GM12878 (cell line): ENCODE results near the gene CYP46A1. TPM values are rescaled to one million over a fixed set of nuclear protein-coding genes. Genes with fewer than 3 reads are reported as not detected.

Experiments
- ATAC-seq: fragments of 200-7000 bp; cut with Tn5 transposase; 3 replicates; pipeline ENCODE4 v1.9.1; 2020; ENCODE audit warnings: mild to moderate bottlenecking, moderate library complexity
- BruUV-seq: library from RNA; stranded (reverse); fragments of 400-500 nt; replicated peaks from 2 replicates; lab custom pipeline; 2021; lab: Mats Ljungman, UMichigan
- CTCF ChIA-PET: fragments of 300-600 bp; sonication (Branson Sonifier 250); formaldehyde crosslinking; extraction: SDS; loops from one replicate; lab custom pipeline; 2021; ENCODE audit warnings: inconsistent platforms; lab: Yijun Ruan, JAX
- POLR2A ChIA-PET: fragments of 350-600 bp; formaldehyde crosslinking; extraction: SDS; loops from one replicate; lab custom pipeline; 2021; ENCODE audit warnings: inconsistent platforms; lab: Charles Lee
- RAD21 ChIA-PET: fragments of 300-600 bp; sonication (Branson Sonifier 250); formaldehyde crosslinking; loops from one replicate; lab custom pipeline; 2023; ENCODE audit warnings: antibody characterized with exemption; ENCODE audit not compliant: unreplicated experiment; lab: Charles Lee
- SMC1A ChIA-PET: fragments of 300-600 bp; sonication (Branson Sonifier 250); formaldehyde crosslinking; loops from one replicate; lab custom pipeline; 2023; ENCODE audit not compliant: unreplicated experiment, uncharacterized antibody; lab: Charles Lee
- DNase-seq: peaks from one replicate; pipeline ENCODE4 v3.0.0-alpha.2; 2011; ENCODE audit warnings: low read depth, low spot score
- FAIRE-seq: peaks from 3 replicates; lab custom pipeline; 2011; peaks lifted over from hg19 to GRCh38; lab: Jason Lieb, UNC
- H2AFZ ChIP-seq: 2 replicates; pipeline ENCODE4 v1.6.0; 2011; ENCODE audit warnings: low read depth, low read length, control low read depth; ENCODE audit not compliant: control insufficient read depth
- H3K27ac ChIP-seq: 2 replicates; pipeline ENCODE4 v1.5.1; 2011; ENCODE audit warnings: control low read depth; ENCODE audit not compliant: control insufficient read depth, insufficient read depth
- H3K27me3 ChIP-seq, 2 experiments: replicated peaks in 1 of 2; 2 replicates each; pipeline versions ENCODE4 v1.6.0 to v1.6.1; 2011; ENCODE audit warnings: low read length in 1 of 2; ENCODE audit not compliant: control insufficient read depth in 2 of 2, insufficient read depth in 2 of 2
- H3K36me3 ChIP-seq, 2 experiments: 2 replicates each; pipeline ENCODE4 v1.5.1; 2011; ENCODE audit warnings: low read length in 1 of 2; ENCODE audit not compliant: control insufficient read depth in 2 of 2, insufficient read depth in 2 of 2
- H3K4me1 ChIP-seq: 2 replicates; pipeline ENCODE4 v1.6.1; 2011; ENCODE audit warnings: mild to moderate bottlenecking, low read length, moderate library complexity, mixed read lengths; ENCODE audit not compliant: control insufficient read depth, insufficient read depth
- H3K4me2 ChIP-seq: 2 replicates; pipeline ENCODE4 v1.6.0; 2011; ENCODE audit warnings: control low read depth; ENCODE audit not compliant: control insufficient read depth, insufficient read depth
- H3K4me3 ChIP-seq: fragments of 200-600 bp; sonication (generic); 2 replicates; pipeline ENCODE4 v1.5.1; 2016
- H3K79me2 ChIP-seq: 2 replicates; pipeline ENCODE4 v1.6.0; 2011; ENCODE audit warnings: low read length; ENCODE audit not compliant: control insufficient read depth, insufficient read depth
- H3K9ac ChIP-seq: 2 replicates; pipeline ENCODE4 v1.8.0; 2011; ENCODE audit warnings: low read length, control low read depth, mixed read lengths; ENCODE audit not compliant: control insufficient read depth, insufficient read depth
- H3K9me3 ChIP-seq: replicated peaks from 3 replicates; pipeline ENCODE4 v1.5.1; 2011; ENCODE audit warnings: mild to moderate bottlenecking, low read length; ENCODE audit not compliant: control insufficient read depth, insufficient read depth
- H4K20me1 ChIP-seq: 2 replicates; pipeline ENCODE4 v1.6.0; 2011; ENCODE audit not compliant: control insufficient read depth, insufficient read depth
- CHD4 ChIP-seq: fragments of 200-600 bp; sonication (generic); IDR thresholded peaks from 2 replicates; pipeline ENCODE4 v1.6.1; 2016; ENCODE audit warnings: mild to moderate bottlenecking
- E4F1 ChIP-seq: fragments of 450-650 bp; IDR thresholded peaks from 2 replicates; pipeline ENCODE4 v1.6.1; 2018; ENCODE audit warnings: borderline replicate concordance, mild to moderate bottlenecking; ENCODE audit not compliant: partially characterized antibody
- IKZF2 ChIP-seq, 2 experiments: fragments of 450-650 bp; IDR thresholded peaks; 2 replicates each; pipeline ENCODE4 v1.6.1; 2017; ENCODE audit warnings: mild to moderate bottlenecking in 2 of 2, moderate library complexity in 2 of 2
- POLR2AphosphoS2 ChIP-seq: IDR thresholded peaks from 2 replicates; pipeline ENCODE4 v1.6.1; 2011; ENCODE audit warnings: low read depth, mild to moderate bottlenecking, low read length, improper control_type of control experiment, moderate library complexity
- RFX5 ChIP-seq: IDR thresholded peaks from 2 replicates; pipeline ENCODE4 v1.6.1; 2011; ENCODE audit warnings: low read depth, low read length, improper control_type of control experiment
- SREBF2 ChIP-seq: IDR thresholded peaks from 2 replicates; pipeline ENCODE4 v1.6.1; 2012; ENCODE audit warnings: mild to moderate bottlenecking, low read length
- TCF12 ChIP-seq: IDR thresholded peaks from 2 replicates; pipeline ENCODE4 v1.6.1; 2011; ENCODE audit warnings: low read depth, mild to moderate bottlenecking, low read length
- ZNF207 ChIP-seq: fragments of 450-650 bp; IDR thresholded peaks from 2 replicates; pipeline ENCODE4 v1.6.1; 2014; ENCODE audit warnings: antibody characterized with exemption, mild to moderate bottlenecking, borderline replicate concordance
- ZNF592 ChIP-seq: fragments of 450-650 bp; IDR thresholded peaks from 2 replicates; pipeline ENCODE4 v1.6.1; 2017; ENCODE audit warnings: mild to moderate bottlenecking, moderate library complexity
- WGBS: methylation state at CpG from one replicate; pipeline ENCODE4 v1.1.6; 2016; ENCODE audit warnings: low lambda C conversion rate; ENCODE audit not compliant: insufficient replicate concordance, insufficient coverage; ENCODE audit errors: missing lambda C conversion rate; 5-methylcytosine and 5-hydroxymethylcytosine counted together
- in situ Hi-C: fragments of 300-500 bp; cut with MboI; formaldehyde crosslinking; loops from 9 replicates; pipeline ENCODE4 v1.14.3; 2018; ENCODE audit warnings: mixed read lengths
- intact Hi-C: fragments of 100-400 bp; cut with micrococcal nuclease; formaldehyde crosslinking; loops from one replicate; pipeline ENCODE4 v1.14.2; 2022; ENCODE audit not compliant: unreplicated experiment
- polyA plus RNA-seq, 11 experiments: library from polyadenylated mRNA; depleted of rRNA in 4 of 11; unstranded in 6 of 11; stranded (reverse) in 5 of 11; fragments of >200 nt; fragmentation: Nextera tagmentation in 4 of 11; fragmentation: Illumina TruSeq in 1 of 11; extraction: Ambion mirVana in 4 of 11; extraction: Trizol in 1 of 11; gene quantifications; 1 replicate in 1 of 11; 2 replicates in 10 of 11; pipeline versions ENCODE4 v1.2.1 to v1.2.3, GENCODE V29; 2011 to 2016; ENCODE audit warnings: inconsistent platforms in 2 of 11, missing spikeins in 2 of 11, low read depth in 1 of 11
- total RNA-seq, 4 experiments: library from RNA; depleted of rRNA in 3 of 4; stranded (reverse); fragments of >200 nt in 3 of 4; fragmentation: Illumina TruSeq in 1 of 4; extraction: Trizol in 1 of 4; gene quantifications; 2 replicates each; pipeline versions ENCODE4 v1.2.1 to v1.2.3, GENCODE V29; 2013 to 2021
- TF ChIP-seq, protein P1 (sequence below): IDR thresholded peaks from 2 replicates; pipeline ENCODE4 v1.6.1; 2011; ENCODE audit warnings: mild to moderate bottlenecking, low read depth, low read length, moderate library complexity; ENCODE audit not compliant: insufficient replicate concordance

The CYP46A1 gene
- total and polyA plus RNA-seq, 10 of the 15 experiments (the other 5 are each of a cell fraction or from before 2014, with no cell fraction given), result 0.04 to 0.11 TPM; not detected in 8

GRCh38 chr14:99656171-99656570 lies 27.9 kb upstream of the CYP46A1 start:
- no peak overlapping the region for H3K4me3 ChIP-seq
- ATAC-seq, result no peak
- in situ Hi-C loops, result no loop called here
- H3K79me2 ChIP-seq, result no peaks in the 10 kb centered on the region
- no peak overlapping the region for H2AFZ ChIP-seq
- CTCF ChIA-PET, result interaction anchor here (0.8 kb wide), 1 partner anchor 48 kb away, joined by 3 read pairs; no protein-coding TSS in a partner anchor
- no peak overlapping the region for H3K4me2 ChIP-seq
- 17% methylated on average over 5 of the region's 5 CpGs for WGBS
- no peaks in the 10 kb centered on the region; a peak in 3 of 4 replicates for H3K27me3 ChIP-seq
- TF ChIP-seq E4F1, result no peak
- TF ChIP-seq SREBF2, result no peak
- no peak for TF ChIP-seq IKZF2 (IDR thresholded peaks at IDR 0.05)
- no peak for TF ChIP-seq ZNF592
- TF ChIP-seq, protein P1, sequence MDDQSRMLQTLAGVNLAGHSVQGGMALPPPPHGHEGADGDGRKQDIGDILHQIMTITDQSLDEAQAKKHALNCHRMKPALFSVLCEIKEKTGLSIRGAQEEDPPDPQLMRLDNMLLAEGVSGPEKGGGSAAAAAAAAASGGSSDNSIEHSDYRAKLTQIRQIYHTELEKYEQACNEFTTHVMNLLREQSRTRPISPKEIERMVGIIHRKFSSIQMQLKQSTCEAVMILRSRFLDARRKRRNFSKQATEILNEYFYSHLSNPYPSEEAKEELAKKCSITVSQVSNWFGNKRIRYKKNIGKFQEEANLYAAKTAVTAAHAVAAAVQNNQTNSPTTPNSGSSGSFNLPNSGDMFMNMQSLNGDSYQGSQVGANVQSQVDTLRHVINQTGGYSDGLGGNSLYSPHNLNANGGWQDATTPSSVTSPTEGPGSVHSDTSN, result no peak
- no peak for TF ChIP-seq TCF12
- TF ChIP-seq ZNF207, result no peak
- TF ChIP-seq RFX5, result no peak
- TF ChIP-seq CHD4, result no peak
- no peak for TF ChIP-seq POLR2AphosphoS2
- SMC1A ChIA-PET, result no interaction called here
- no peak for DNase-seq
- BruUV-seq, result no TSS peak
- H3K36me3 ChIP-seq, result no peaks in the 10 kb centered on the region
- H4K20me1 ChIP-seq, result no peaks in the 10 kb centered on the region
- POLR2A ChIA-PET, result no interaction called here
- no peak overlapping the region for H3K27ac ChIP-seq
- no peaks in the 10 kb centered on the region for H3K4me1 ChIP-seq
- intact Hi-C loops, result no loop called here
- RAD21 ChIA-PET, result no interaction called here
- no peak overlapping the region for H3K9ac ChIP-seq
- no peak for FAIRE-seq
- H3K9me3 ChIP-seq, result no peaks in the 10 kb centered on the region
